NCI-H1105 (cell line): ENCODE results near the gene PCBP1.
"Not testable (repeated sequence)": the region's sequence is repeated elsewhere in the genome, so short reads cannot be mapped to it uniquely, and the experiment has no call there.

Source experiments
- DNase-seq: peaks from one replicate; lab custom pipeline; 2025; lab: John Stamatoyannopoulos, UW

Gene PCBP1

DNA sequence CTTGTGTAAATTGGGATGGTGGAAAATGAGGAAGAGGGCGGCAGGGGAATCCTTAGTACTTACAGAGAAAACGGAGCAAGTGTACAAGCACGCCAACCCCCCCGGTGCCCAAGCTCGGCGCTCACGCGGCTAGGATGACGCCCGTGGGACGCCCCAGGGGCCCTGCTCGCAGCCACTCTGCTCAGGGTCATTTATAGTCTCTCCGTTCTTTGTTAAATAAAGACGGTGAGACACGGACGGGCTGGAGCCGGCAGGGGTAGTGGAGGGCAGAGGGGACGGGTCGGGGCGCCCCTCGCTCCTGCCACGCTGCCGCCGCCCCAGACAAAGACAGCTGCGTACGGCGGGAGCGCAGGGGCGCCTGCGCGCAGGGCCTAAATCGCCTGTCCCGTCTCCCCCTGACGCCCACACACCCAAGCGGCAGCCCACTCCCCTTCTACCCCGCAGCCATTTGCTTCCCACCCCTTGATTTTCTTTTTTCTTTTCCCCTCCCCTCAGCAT lies 37.8 kb downstream of the PCBP1 start:
- DNase-seq = peak; percentile 68

DNA sequence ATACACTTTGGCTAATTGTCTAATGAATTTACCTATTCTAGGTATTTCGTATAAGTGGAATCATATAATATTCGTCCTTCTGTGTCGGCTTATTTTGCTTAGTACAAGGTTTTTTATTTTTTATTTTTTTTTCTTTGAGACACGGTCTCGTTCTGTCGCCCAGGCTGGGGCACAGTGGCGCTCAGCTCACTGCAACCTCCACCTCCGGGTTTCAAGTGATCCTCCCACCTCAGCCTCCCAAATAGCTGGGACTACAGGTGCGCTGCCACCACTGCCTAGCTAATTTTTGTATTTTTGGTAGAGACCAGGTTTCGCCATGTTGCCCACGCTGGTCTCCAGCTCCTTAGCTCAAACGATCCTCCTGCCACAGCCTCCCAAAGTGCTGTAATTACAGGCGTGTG lies 38.2 kb downstream of the PCBP1 start:
- DNase-seq = no peak

DNA sequence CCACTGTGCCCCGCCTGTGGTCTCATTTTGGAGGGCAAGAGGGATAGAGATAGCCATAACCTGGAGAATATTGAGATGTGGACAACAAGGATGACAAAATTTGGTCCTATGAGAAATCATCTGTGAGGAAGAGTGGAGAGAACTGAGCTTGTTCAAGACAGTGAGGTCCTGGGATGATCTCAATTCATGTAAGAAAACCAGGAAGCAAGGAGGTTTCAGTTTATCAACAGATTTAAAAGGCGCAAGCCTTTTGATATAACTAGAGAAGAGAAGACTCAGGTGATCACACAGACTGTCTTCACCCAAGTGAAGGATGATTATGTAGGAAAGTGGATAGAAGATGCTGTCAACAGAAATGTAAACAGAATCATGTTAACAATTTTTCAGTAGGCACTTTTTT lies 39.1 kb downstream of the PCBP1 start:
- DNase-seq = no peak

DNA sequence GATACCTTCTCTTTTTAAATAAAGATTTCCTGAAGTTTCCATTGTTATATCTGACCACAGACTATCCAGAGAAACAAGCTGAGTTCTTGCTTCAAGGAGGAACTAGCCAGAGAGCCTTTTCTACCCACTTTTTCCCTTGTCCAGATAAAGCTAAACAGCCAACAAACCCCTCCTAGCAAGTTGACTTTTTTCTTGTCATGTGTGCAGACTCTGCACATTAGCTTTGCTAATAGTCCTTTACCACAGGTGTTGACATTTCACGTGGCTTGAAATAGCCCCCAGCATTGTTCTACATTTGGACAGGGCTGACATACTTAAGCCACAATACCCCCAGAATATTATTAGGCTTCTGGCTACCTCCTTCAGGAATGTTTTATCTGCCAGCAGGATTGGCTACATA lies 40.7 kb downstream of the PCBP1 start:
- no peak for DNase-seq

DNA sequence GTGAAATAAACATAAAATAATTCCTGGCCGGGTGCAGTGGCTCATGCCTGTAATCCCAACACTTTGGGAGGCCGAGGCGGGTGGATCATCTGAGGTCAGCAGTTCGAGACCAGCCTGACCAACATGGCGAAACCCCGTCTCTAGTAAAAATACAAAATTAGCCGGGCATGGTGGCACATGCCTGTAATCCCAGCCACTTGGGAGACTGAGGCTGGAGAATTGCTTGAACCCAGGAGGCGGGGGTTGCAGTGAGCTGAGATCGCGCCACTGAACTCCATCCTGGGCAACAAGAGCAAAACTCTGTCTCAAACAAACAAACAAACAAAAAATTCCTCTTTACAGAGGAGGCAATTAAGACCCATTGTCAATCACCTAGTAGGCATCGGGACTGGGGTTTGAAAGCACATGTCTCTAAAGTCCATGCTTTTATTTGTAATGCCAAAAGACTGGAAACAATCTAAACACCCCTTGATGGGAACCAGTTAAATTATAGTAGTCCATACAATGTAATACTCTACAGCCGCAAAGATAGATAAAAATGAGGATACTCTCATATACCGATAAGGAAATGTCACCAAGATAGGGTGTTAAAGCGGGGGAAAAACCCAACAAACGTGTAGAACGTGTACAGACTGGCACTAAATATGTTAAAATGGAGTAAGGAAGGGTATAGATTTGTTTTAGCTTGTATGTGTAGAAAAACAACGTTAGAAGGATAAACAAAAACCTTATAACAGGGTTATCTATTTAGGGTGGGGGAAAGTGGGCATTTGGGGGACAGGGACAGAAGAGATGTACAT lies 44.3 kb downstream of the PCBP1 start:
- DNase-seq = not testable (repeated sequence)

DNA sequence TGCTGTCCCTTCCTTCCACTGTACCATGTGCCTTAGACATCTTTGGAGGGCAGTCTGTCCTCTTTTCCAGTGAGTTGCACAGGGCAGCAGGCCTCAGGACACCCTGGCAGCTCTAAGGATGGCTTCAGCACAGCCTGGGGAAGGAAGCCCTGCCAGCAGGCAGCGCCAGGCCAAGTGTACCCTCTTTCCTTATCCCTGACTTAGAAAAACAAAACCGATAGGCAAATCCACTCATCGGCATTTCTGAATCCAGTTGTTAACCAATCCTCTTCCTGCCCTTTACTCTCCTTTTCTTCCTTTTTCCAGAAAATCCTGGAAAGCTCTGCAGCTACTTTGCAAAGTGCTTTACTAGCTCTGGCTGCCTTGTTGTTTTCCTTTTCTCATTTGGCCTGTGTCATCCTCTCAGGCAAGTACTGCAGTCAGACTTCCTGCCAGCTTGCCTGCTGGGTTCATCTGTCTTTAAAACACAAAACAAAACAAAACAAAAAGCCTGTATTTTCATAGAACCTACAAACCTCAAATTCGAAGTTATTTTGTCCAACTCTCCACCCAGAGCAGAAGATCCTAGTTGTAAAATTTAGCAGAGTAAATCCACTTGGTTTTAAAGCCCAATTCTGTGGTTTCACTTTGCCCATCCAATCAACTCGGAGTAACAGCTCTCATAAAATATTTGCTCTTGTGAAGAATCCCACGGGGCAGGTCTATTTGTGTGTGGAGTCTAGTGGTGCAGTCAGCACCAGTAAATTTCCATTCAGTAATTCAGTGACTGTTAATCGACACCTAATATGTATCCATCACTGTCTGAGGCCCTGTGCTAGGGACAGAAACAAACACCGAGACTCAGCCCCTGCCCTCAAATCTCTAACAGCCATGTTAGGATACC lies 45.2 kb downstream of the PCBP1 start:
- DNase-seq = peak; percentile 16

DNA sequence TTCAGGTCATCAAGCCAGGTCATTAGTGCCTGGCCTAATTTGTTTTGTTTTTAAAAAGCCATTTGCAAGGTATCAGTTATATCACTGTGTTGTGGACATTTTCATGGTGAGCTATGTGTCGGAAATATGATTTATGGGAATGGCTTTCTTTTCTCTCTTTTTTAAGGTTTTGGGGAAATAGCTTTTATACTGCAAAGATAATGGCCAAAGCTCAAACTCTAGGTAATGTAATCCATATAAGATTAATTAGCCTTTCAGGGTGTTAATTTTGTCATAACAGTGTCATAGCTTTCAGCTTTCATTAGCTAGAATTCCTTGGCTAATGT lies 45.8 kb downstream of the PCBP1 start:
- no peak for DNase-seq

DNA sequence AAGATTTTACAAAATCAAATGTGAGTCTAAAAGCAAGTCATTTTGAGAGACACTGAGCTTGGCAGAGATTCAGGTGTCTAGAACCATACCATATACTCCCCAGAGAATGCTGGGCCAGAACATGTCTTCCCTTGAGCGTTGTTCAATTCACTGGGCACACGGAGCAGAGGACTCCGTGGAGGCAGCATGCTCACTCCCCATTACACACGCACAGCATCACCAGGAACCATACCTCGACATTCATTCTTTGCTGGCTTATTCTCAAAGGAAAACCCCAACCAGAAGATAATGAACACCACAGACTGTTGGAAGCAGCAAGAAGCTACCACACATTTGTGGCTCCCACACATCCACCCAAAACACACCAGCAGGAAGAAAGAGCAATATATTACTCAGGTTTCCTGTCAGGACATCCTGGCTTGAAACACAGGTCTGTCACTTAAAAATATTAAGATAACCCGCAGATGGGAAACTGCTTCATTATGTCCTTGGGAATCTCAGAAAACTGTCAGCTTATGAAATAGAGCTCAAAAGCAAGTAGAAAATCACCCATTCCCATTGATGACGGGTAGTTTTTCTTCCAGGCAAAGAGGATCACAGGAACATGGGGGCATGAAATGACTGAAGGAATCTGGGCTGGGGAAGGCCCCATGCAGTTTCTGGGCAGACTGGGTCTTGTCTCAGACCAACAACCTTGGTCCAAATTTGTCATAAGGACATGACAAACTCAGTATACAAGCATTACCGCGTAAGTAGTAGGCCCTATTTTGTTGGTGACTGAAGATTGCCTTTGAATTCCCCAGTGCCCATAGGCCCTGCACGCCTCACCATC lies 46.4 kb downstream of the PCBP1 start:
- DNase-seq = peak; percentile 33

DNA sequence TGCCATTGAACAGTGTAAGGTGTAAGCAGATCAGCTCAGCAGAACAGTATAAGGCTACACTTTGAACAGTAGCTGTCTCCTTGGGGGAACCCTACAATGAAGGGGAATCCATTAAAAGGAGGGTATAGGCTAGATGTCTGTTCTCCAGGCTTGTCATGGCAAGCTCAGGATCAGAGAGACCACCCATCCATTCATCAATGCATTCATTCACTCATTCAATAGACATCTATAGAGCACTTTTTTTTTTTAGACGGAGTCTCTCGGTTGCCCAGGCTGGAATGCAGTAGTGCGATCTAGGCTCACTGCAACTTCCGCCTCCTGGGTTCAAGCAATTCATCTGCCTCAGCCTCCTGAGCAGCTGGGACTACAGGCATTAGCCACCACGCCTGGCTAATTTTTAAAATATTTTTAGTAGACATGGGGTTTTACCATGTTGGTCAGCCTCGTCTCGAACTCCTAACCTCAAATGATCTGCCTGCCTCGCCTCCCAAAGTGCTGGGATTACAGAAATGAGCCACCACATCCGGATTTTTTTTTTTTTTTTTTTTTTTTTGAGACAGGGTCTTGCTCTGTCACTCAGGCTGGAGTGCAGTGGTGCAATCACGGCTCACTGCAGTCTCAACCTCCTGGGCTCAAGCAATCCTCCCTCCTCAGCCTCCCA lies 47.2 kb downstream of the PCBP1 start:
- DNase-seq = not testable (repeated sequence)
